H9 (cell line): ENCODE results near the gene SH3PXD2B. TPM values are rescaled to one million over a fixed set of nuclear protein-coding genes. Genes with fewer than 3 reads are reported as not detected.

Experiments
- DNase-seq: peaks from one replicate; pipeline ENCODE4 v3.0.0-alpha.2; 2017
- H2AFZ ChIP-seq: one replicate; pipeline ENCODE4 v1.6.1; 2013; ENCODE audit warnings: mild to moderate bottlenecking, low read length, control low read depth, moderate library complexity
- H2AK5ac ChIP-seq: 2 replicates; pipeline ENCODE4 v1.6.1; 2013; ENCODE audit warnings: low read length, control low read depth, mixed read lengths; ENCODE audit not compliant: insufficient read length
- H2BK120ac ChIP-seq: one replicate; pipeline ENCODE4 v1.6.1; 2013; ENCODE audit warnings: low read depth, mild to moderate bottlenecking, low read length, control low read depth, inconsistent platforms; ENCODE audit not compliant: poor library complexity, severe bottlenecking
- H2BK12ac ChIP-seq: 2 replicates; pipeline ENCODE4 v1.6.1; 2013; ENCODE audit warnings: low read length, control low read depth, mixed read lengths, low read depth; ENCODE audit not compliant: insufficient read length
- H2BK15ac ChIP-seq: 2 replicates; pipeline ENCODE4 v1.6.1; 2013; ENCODE audit warnings: low read depth, low read length, control low read depth
- H2BK20ac ChIP-seq: one replicate; pipeline ENCODE4 v1.6.1; 2013; ENCODE audit warnings: low read depth, mild to moderate bottlenecking, low read length, control low read depth, inconsistent platforms; ENCODE audit not compliant: poor library complexity, severe bottlenecking
- H2BK5ac ChIP-seq: 2 replicates; pipeline ENCODE4 v1.6.1; 2013; ENCODE audit warnings: low read length, control low read depth, mixed read lengths; ENCODE audit not compliant: insufficient read length
- H3K14ac ChIP-seq: 2 replicates; pipeline ENCODE4 v1.6.1; 2013; ENCODE audit warnings: low read length, control low read depth; ENCODE audit not compliant: insufficient read depth
- H3K18ac ChIP-seq: 2 replicates; pipeline ENCODE4 v1.6.1; 2013; ENCODE audit warnings: low read depth, mild to moderate bottlenecking, mixed read lengths, low read length, control low read depth; ENCODE audit not compliant: insufficient read length
- H3K23ac ChIP-seq: 2 replicates; pipeline ENCODE4 v1.6.1; 2013; ENCODE audit warnings: low read length, control low read depth, mixed read lengths, low read depth; ENCODE audit not compliant: insufficient read length
- H3K23me2 ChIP-seq: 2 replicates; pipeline ENCODE4 v1.6.1; 2013; ENCODE audit warnings: low read depth, mild to moderate bottlenecking, mixed read lengths, low read length, control low read depth; ENCODE audit not compliant: insufficient read length, poor library complexity, severe bottlenecking
- H3K27ac ChIP-seq: 2 replicates; pipeline ENCODE4 v1.5.1; 2013; ENCODE audit warnings: low read length, control low read depth, mixed read lengths, low read depth; ENCODE audit not compliant: insufficient read length
- H3K27me3 ChIP-seq: 2 replicates; pipeline ENCODE4 v1.6.1; 2013; ENCODE audit warnings: low read length, control low read depth, inconsistent platforms; ENCODE audit not compliant: insufficient read depth
- H3K4ac ChIP-seq: 2 replicates; pipeline ENCODE4 v1.6.1; 2013; ENCODE audit warnings: low read depth, mild to moderate bottlenecking, control low read depth, inconsistent platforms, low read length, moderate library complexity
- H3K4me1 ChIP-seq: 2 replicates; pipeline ENCODE4 v1.6.1; 2013; ENCODE audit warnings: low read length, control low read depth, inconsistent platforms; ENCODE audit not compliant: insufficient read depth
- H3K4me2 ChIP-seq: 2 replicates; pipeline ENCODE4 v1.6.1; 2013; ENCODE audit warnings: low read length, control low read depth, mixed read lengths; ENCODE audit not compliant: insufficient read length, insufficient read depth
- H3K56ac ChIP-seq: 2 replicates; pipeline ENCODE4 v1.6.1; 2013; ENCODE audit warnings: low read depth, mild to moderate bottlenecking, mixed read lengths, low read length, control low read depth; ENCODE audit not compliant: insufficient read length
- H3K79me1 ChIP-seq: 2 replicates; pipeline ENCODE4 v1.6.1; 2013; ENCODE audit warnings: low read depth, mild to moderate bottlenecking, moderate library complexity, low read length, control low read depth, inconsistent platforms; ENCODE audit not compliant: insufficient read depth, poor library complexity, severe bottlenecking
- H3K79me2 ChIP-seq: 2 replicates; pipeline ENCODE4 v1.6.1; 2013; ENCODE audit warnings: low read length, control low read depth, inconsistent platforms; ENCODE audit not compliant: insufficient read depth
- H3K9ac ChIP-seq: 2 replicates; pipeline ENCODE4 v1.6.1; 2013; ENCODE audit warnings: low read length, control low read depth, mixed read lengths; ENCODE audit not compliant: insufficient read length; ENCODE audit errors: extremely low read depth
- H3K9me3 ChIP-seq: one replicate; pipeline ENCODE4 v1.6.1; 2013; ENCODE audit warnings: low read depth, low read length, inconsistent platforms; ENCODE audit not compliant: control insufficient read depth
- H3T11ph ChIP-seq: one replicate; pipeline ENCODE4 v1.6.1; 2013; ENCODE audit warnings: mild to moderate bottlenecking, low read length, control low read depth, inconsistent platforms
- H4K20me1 ChIP-seq: one replicate; pipeline ENCODE4 v1.6.1; 2013; ENCODE audit not compliant: control insufficient read depth, insufficient read length, insufficient read depth
- H4K5ac ChIP-seq: 2 replicates; pipeline ENCODE4 v1.6.1; 2013; ENCODE audit warnings: low read depth, mild to moderate bottlenecking, mixed read lengths, low read length, control low read depth; ENCODE audit not compliant: insufficient read length
- H4K8ac ChIP-seq: replicated peaks from 2 replicates; pipeline ENCODE4 v1.6.1; 2013; ENCODE audit warnings: low read length, control low read depth, mixed read lengths, low read depth; ENCODE audit not compliant: insufficient read length
- H4K91ac ChIP-seq: 2 replicates; pipeline ENCODE4 v1.6.1; 2013; ENCODE audit warnings: low read depth, mild to moderate bottlenecking, moderate library complexity, mixed read lengths, low read length, control low read depth; ENCODE audit not compliant: insufficient read length
- H3K27ac Mint-ChIP-seq, 3 experiments: 2 replicates in 2 of 3; 3 replicates in 1 of 3; pipeline ENCODE4 v1.8.0; 2020 to 2021; ENCODE audit warnings: mixed read lengths in 3 of 3, mild to moderate bottlenecking in 1 of 3, moderate library complexity in 1 of 3
- H3K27me3 Mint-ChIP-seq: 2 replicates; pipeline ENCODE4 v1.8.0; 2021; ENCODE audit warnings: low read depth, mild to moderate bottlenecking, moderate library complexity, mixed read lengths
- H3K36me3 Mint-ChIP-seq, 3 experiments: 2 replicates in 2 of 3; 3 replicates in 1 of 3; pipeline ENCODE4 v1.8.0; 2020 to 2021; ENCODE audit warnings: low read depth in 3 of 3, mixed read lengths in 3 of 3; ENCODE audit not compliant: insufficient read depth in 1 of 3
- H3K4me1 Mint-ChIP-seq, 2 experiments: 2 replicates each; pipeline ENCODE4 v1.8.0; 2020; ENCODE audit warnings: mixed read lengths in 2 of 2
- H3K4me3 Mint-ChIP-seq, 2 experiments: 2 replicates in 1 of 2; 3 replicates in 1 of 2; pipeline ENCODE4 v1.8.0; 2020 to 2021; ENCODE audit warnings: mild to moderate bottlenecking in 2 of 2, mixed read lengths in 2 of 2, moderate library complexity in 1 of 2
- H3K9me3 Mint-ChIP-seq, 2 experiments: 2 replicates in 1 of 2; 3 replicates in 1 of 2; pipeline ENCODE4 v1.8.0; 2020; ENCODE audit warnings: mild to moderate bottlenecking in 2 of 2, mixed read lengths in 2 of 2, moderate library complexity in 1 of 2
- CTCF ChIP-seq: fragments of 200-600 bp; sonication (generic); conservative IDR thresholded peaks from 3 replicates; pipeline ENCODE4 v1.8.0; 2021; ENCODE audit warnings: antibody characterized with exemption, mild to moderate bottlenecking
- WGBS: extraction: QIAGEN DNeasy Blood & Tissue Kit; methylation state at CpG from one replicate; pipeline ENCODE4 v1.1.7; 2013; ENCODE audit warnings: missing lambda C conversion rate, low lambda C conversion rate, mixed read lengths; ENCODE audit not compliant: insufficient read length; ENCODE audit errors: extremely low coverage; 5-methylcytosine and 5-hydroxymethylcytosine counted together
- total RNA-seq: library from RNA; stranded (reverse); gene quantifications from 2 replicates; pipeline ENCODE4 v1.2.1, GENCODE V29; 2021

The SH3PXD2B gene
- total RNA-seq, 1 experiment from 2014 or later: 49.0 TPM

GRCh38 chr5:172353846-172354245 lies 100.5 kb downstream of the SH3PXD2B start:
- Histone ChIP-seq H3K14ac (no peak overlapping the region), H2AFZ (no peak overlapping the region), H2BK120ac (no peak overlapping the region), H3K27ac (no peak overlapping the region), H3K4ac (no peak overlapping the region), H3K79me2 (no peaks in the 10 kb centered on the region), H3K4me1 (no peaks in the 10 kb centered on the region), H4K8ac (no peak overlapping the region), H3K9ac (no peak overlapping the region), H3K27me3 (no peaks in the 10 kb centered on the region), H4K5ac (no peak overlapping the region), H3K9me3 (no peaks in the 10 kb centered on the region), H3K18ac (no peak overlapping the region), H3K79me1 (no peaks in the 10 kb centered on the region), H3K56ac (no peak overlapping the region), H2BK15ac (no peak overlapping the region), H4K20me1 (no peaks in the 10 kb centered on the region), H2AK5ac (no peak overlapping the region), H2BK5ac (no peak overlapping the region), H3T11ph (no peak overlapping the region), H3K4me2 (no peak overlapping the region), H2BK12ac (no peak overlapping the region), H3K23me2 (no peaks in the 10 kb centered on the region), H2BK20ac (no peak overlapping the region), H4K91ac (no peak overlapping the region), H3K23ac (no peak overlapping the region)
- H3K36me3 Mint-ChIP-seq: peaks cover 47 to 83% (median 76%) of the 10 kb centered on the region in 3 experiments
- WGBS: no CpG with 5 or more reads among the region's 10 CpGs
- H3K4me1 Mint-ChIP-seq: peaks cover 0 to 2% of the 10 kb centered on the region in 2 experiments; a peak in 1 of 4 replicates
- TF ChIP-seq CTCF: no peak
- H3K27me3 Mint-ChIP-seq: no peaks in the 10 kb centered on the region
- H3K27ac Mint-ChIP-seq: peak overlapping the region in 1 of 3 experiments; percentile 23; a peak in 1 of 7 replicates
- no peak for DNase-seq
- no peak overlapping the region for H3K4me3 Mint-ChIP-seq
- H3K9me3 Mint-ChIP-seq: no peaks in the 10 kb centered on the region
